CD4-positive, alpha-beta T cell treated with Interleukin-12 subunit alpha and Interleukin-12 subunit beta, for 1 hour (primary cell): ENCODE data around the gene GATAD2B.
"Not testable (repeated sequence)": the region's sequence is repeated elsewhere in the genome, so short reads cannot be mapped to it uniquely, and the experiment has no call there.

Source experiments
- DNase-seq: peaks from one replicate; pipeline ENCODE4 v3.0.0-alpha.2; 2020

The GATAD2B gene

DNA sequence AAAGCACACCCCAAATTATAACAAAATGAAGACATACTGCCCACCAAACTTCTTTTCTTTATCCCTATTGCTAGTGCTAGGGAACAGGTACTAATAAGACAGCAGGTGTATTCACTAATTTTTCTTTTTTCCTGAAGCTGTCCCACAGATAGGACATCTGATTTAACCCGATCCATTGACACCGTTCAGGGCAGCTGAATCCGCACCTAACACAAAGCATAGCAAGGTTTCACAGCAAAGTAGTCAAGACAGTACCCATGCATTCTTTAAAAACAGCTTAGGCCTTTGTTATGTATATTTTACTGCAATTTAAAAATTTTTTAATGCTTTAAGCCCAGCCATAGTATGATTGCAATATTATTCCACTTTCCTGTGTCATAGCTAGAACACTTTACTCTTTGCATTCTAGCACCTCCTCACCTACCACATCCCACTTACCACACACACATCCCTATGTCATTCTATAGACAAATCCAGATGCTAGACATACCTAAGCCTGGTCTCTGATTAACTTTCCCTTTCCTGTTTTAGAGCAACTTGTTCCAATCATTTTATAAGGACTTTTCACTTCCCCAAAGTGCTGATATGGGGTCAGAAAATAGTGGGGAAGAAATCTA lies 40.4 kb downstream of the GATAD2B start:
- DNase-seq, result no peak

DNA sequence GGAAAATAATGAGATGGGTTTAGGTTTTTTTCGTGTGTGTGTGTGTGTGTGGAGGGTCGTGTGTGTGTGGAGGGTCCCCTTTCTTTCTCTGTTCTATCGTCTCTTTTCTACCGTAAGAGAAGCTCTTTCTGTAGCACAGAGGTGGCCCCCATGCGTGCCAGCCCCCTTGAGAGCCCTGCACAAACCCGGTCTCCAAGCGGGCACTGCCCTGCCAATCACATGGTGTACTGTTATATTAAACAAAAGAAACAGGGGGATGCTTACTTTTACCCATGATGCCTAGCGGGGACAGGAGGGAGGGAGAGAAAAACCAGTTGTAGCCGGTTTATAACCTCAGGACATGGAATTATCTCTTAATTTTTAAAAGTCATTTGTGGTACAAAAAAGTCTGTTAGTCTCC lies 41.0 kb downstream of the GATAD2B start:
- no peak for DNase-seq

DNA sequence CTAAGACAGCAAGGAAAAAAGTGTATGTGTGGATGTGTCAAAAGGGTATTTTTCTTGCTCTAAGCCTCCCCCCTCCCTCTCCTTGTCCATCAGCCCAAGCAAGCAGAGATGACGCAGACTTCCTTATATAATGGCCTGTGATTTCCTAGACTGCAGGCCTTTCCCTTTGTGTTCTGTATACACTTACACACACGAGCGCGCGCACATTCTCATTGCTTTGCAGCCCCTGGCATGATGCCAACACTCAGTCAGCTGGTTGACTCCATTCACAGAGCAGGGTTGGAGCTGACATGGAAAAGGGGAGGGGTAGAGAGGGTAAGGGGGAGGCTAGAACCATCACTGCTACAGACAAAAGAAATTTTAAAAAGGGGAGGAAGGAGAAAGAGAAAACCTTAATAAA lies 41.8 kb downstream of the GATAD2B start:
- DNase-seq, result peak; percentile 9

DNA sequence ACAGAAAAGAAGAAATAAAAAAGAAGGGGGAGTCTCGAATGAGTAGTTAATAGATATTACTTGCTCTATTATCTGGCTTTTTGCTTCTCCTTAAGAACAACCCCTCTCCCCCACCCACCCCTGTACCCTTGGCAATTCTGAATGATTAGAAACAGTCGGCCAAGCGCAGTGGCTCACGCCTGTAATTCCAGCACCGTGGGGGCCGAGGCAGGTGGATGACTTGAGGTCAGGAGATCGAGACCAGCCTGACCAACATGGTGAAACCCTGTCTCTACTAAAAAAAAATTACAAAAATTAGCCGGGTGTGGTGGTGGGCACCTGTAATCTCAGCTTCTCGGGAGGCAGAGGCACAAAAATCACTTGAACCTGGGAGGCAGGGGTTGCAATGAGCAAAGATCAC lies 42.7 kb downstream of the GATAD2B start:
- DNase-seq, result no peak

DNA sequence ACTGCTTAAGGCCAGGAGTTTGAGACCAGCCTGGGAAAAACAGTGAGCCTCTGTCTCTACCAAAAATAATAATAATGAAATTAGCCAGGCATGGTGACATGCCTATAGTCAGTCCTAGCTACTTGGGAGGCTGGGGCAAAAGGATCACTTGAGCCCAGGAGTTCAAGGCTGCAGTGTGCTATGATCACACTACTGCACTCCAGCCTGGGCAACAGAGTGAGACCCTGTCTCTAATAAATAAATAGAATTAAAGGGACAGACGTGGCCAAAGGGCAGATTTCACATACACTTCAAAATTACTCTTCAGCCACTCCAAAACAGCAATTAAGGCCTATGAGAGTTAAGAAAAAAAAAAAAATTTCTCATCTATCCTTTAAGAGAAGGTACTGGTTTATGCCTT lies 45.7 kb downstream of the GATAD2B start:
- DNase-seq, result no peak

DNA sequence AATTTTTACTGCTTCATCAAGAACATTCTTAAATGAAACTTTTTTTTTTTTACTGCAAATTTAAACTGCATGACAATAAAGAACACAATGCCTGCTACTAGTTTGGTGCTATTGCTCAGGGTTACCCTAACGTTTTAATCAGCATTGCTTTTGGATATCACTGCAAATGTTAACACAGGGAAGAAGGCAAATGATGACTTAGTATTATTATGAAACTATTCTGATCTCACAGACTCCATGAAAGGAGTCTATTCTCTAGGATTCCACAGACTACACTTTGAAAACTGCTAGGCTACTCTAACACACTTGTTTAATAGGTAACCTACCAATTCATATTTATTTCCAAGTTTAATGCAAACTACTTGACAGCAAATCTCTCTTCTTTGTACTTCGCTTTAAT lies 49.8 kb downstream of the GATAD2B start:
- no peak for DNase-seq

DNA sequence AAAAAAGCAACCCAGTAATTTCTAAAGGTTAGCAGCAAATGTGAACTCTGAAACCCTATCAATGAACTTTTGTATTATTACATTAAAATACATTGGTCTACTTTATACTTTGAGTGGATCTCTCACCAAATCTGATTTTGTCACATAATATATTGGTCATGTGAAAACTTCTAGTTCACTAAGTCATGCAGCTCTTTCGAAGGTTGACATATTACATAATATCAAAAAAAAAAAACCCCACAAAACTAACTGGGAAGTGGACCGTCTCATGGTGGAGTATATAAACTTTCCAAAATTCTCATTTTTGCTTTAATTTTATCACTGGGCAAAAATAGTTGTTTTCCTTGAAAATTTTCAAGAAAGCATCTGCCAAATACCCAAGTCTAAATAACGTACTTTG lies 50.4 kb downstream of the GATAD2B start:
- DNase-seq, result no peak

DNA sequence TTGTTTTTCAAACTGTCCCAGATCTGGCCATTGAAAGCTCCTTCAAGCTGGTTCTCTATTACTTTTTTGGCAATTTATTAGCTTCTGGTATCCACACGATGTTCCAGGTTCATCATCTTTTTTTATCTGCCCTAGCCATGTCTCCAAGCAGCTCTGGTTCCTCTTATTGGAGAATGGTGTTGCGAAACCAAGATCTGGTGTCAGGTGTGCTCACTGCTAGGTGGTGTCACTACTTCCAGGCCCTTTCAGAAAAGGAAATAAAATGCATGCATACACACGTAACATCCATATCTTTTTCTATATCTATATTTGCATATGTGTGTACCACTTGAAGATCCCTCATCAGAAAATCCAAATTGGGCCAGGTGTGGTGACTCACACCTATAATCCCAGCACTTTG lies 53.3 kb downstream of the GATAD2B start:
- DNase-seq, result no peak

DNA sequence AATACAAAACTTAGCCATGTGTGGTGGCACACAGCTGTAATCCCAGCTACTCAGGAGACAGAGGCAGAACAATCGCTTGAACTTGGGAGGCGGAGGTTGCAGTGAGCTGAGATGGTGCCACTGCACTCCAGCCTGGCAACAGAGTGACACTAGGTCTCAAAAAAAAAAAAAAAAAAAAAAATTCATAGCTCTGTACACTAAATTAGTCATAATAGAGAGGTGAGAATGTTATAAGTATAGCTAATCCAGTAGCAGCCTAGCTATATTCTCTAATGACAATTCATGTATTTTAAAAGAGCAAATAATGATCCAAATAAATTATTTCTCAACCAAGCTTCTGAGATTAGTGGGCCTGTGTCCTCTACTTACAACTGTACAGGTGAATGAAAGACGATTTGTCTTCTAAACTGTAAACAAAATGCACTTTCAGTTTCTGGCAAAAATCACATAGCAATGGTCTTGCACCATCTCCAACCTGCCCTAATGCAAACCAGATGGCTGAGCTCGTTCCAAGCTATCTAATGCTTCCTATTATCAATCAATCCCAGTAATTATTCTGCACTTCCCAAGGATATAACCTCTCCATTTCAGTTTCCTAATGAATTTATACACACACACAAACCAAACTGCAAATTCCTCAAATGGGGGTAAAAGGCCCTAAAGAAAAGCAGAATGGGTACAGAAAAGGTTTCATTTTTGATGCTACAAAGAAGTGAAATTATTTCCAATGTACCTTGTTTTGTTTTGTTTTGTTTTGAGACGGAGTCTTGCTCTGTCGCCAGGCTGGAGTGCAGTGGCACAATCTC lies 56.5 kb downstream of the GATAD2B start:
- DNase-seq, result no peak

DNA sequence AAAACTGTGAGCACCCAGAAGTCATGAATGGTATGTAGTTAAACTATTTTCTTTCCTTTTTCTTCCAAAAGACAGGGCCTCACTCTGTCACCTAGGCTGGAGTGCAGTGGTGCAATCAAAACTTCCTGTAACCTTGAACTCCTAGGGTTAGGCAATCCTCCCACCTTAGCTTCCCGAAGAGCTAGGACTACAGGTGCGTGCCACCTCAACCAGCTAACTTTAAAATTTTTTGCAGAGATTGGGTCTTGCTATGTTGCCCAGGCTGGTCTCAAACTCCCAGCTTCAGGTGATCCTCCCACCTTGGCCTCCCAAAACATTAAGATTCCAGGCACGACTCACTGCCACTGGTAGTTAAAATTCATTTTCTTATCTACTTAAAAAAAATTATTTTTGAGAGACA lies 62.5 kb downstream of the GATAD2B start:
- no peak for DNase-seq

DNA sequence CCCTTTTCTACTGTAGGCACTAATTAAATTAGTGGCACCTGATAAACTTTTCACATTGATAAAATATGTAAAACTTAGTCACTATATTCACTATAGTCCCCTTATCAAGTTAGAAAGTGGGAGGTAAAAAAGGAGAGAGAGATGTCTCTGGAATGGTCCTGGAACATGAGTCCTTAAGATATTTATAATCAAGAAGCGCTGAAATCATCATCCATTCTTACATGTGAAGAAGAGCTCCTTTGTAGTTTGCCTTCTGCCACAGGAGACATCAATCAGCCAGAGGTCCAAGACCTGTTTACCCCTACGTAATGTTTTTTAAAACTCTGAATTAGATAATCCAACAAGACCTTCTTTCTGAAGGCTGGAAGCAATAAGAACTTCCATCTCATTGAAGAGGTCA lies 65.3 kb downstream of the GATAD2B start:
- DNase-seq, result no peak

DNA sequence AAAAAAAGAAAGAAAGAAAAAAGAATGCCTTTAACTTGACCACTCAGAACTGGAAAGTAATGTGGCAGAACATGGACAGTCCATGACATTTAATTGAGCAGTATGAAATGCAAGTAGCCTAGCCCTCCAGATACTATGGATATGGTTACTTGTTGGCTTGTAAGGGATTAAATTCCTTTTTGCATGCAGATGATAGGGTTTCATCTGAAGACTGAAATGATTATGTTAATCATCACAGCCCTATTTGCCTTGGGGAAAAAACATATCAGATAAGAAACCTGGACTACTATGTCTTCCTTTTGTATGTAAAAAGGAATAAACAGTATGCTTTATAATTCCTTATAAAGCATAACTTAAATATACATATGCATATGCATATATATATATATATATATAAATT lies 66.0 kb downstream of the GATAD2B start:
- no peak for DNase-seq

DNA sequence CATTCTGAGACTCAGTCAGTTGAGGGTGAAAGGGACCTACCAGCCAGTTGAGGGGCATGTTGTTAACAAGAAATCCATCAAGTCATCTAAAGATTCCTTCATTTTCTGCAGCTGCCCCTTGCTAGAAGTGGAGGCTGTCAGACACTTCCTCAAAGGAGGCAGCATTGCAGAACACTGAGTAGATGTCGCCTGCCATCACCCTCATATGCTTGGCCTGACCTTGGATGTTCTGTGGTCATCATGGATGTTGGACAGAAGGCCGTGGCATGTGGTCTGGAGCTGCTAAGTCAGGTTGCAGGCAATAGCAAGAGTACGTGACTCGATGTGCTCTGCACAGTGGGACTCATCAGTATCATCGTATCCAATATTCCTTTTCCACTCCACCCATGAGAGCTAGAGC lies 70.6 kb downstream of the GATAD2B start:
- no peak for DNase-seq

DNA sequence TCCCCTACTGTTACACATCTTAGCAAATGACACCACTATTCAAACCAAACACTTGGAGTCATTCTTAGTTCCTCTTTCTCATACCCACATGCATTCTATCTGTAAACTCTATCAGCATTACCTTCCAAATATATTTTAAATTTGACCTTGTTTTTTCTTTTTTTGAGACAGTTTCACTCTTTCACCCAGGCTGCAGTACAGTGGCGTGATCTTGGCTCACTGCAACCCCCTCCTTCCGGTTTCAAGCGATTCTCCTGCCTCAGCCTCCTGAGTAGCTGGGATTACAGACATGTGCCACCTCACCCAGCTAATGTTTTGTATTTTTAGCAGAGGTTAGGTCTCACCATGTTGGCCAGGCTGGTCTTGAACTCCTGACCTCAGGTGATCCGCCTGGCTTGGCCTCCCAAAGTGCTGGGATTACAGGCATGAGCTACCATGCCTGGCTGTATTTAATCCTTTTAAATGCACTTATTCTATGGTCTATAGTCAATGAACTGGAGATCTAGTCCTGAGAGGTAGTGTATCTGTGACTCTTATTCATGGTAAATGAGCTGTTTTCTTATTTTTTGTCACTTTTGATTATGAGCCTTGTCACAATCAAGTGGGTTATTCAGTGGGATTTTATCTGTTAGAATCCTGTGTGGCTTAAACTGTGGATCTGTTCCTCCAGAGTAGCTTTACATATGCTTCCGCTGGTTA lies 73.1 kb downstream of the GATAD2B start:
- DNase-seq, result peak; percentile 6

DNA sequence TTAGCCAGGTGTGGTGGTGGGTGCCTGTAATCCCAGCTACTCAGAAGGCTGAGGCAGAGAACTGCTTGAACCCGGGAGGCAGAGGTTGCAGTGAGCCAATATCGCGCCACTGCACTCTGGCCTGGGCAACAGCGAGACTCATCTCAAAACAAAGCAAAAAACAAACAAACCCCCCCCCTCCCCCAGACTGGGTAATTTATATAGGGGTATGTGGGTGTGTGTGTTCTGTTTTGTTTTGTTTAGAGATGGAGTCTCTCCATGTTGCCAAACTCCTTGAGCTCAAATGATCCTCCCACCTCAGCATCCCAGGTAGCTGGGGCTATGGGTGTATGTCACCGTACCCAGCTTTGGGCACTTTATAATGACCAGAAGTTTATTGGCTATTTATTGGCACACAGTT lies 74.0 kb downstream of the GATAD2B start:
- no peak for DNase-seq

DNA sequence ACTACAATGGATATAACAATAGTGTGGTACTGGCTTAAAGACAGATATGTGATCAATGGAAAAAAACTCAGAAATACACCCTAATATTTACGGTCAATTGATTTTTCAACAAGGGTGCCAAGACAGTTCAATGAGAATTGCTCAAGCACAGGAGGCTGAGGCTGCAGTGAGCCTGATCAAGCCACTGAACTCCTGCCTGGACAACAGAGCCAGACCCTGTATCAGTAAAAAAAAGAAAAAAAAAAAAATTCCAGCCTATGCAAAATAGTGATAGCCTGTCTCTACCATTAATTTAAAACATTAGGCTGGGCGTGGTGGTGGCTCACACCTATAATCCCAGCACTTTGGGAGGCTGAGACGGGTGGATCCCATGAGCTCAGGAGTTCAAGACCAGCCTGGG lies 77.6 kb downstream of the GATAD2B start:
- no peak for DNase-seq

DNA sequence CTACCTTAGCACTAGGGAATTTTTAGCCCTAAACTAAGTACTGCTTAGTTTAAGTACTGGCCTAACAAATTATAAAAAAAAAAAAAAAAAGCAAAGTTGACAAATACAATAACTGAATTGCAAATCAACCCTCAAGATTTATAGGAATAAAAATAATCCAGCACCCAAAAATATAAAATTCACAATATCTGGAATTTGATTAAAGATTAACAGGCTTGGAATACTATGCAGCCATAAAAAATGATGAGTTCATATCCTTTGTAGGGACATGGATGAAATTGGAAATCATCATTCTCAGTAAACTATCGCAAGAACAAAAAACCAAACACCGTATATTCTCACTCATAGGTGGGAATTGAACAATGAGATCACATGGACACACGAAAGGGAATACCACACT lies 78.4 kb downstream of the GATAD2B start:
- DNase-seq, result not testable (repeated sequence)

DNA sequence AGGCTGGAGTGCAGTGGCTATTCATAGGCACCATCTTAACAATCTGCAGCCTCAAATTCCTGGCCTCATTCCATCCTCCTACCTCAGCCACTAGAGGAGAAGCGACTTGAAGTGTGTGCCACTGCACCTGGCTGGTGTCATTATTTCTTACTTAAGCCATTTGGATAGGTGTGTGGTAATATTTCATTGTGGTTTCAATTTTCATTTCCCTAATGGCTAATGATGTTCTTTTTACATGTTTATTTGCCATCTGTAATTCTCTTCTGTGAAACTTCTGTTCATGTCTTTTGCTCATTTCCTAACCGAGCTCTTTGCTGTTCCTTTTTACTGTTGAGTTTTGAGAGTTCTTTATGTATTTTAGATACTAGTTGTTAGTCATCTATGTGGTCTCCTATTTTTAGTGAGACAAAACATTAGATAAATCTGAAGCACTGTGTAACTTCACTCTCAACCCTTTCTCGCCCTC lies 80.7 kb downstream of the GATAD2B start:
- DNase-seq, result no peak

DNA sequence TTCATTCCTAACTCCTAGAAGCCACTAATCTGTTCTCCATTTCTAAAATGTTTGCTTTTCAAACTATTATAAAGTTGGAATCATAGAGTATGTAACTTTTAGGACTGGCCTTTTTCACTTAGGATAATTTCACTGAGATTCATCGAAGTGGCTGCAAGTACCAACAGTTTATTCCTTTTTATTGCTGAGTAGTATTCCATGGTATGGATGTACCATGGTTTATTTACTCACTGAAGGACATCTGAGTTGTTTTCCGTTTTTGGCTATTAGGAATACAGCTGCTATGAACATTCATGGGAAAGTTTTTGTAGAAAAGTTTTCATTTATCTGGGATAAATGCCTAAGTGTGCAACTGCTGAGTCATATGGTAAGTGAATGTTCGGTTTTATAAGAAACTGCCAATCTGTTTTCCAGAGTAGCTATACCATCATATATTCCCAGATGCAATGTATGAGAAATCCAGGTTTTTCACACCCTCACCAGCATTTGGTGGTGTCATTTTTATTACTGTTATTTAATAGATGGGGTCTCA lies 81.2 kb downstream of the GATAD2B start:
- no peak for DNase-seq

DNA sequence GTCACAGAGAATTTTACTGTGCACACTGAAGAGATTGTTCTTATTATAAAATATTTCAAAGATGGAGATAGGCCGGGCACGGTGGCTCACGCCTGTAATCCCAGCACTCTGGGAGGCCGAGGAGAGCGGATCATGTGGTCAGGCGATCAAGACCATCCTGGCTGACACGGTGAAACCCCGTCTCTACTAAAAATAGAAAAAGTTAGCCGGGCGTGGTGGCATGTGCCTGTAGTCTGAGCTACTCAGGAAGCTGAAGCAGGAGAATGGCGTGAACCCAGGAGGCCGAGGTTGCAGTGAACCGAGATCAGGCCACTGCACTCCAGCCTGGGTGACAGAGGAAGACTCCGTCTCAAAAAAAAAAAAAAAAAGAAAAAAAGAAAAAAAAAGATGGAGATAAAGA lies 82.0 kb downstream of the GATAD2B start:
- not testable (repeated sequence) for DNase-seq

DNA sequence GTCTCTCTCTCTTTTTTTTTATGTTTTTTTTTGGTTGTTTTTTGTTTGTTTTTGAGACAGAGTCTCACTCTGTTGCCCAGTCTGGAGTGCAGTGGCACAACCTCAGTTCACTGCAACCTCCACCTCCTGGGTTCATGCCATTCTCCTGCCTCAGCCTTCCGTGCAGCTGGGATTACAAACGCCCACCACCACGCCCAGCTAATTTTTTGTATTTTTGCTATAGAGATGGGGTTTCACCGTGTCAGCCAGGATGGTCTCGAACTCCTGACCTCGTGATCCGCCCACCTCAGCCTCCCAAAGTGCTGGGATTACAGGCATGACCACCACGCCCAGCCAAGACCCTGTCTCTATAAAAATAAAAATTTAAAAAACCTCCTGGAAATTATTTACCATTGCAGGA lies 88.8 kb downstream of the GATAD2B start:
- not testable (repeated sequence) for DNase-seq

DNA sequence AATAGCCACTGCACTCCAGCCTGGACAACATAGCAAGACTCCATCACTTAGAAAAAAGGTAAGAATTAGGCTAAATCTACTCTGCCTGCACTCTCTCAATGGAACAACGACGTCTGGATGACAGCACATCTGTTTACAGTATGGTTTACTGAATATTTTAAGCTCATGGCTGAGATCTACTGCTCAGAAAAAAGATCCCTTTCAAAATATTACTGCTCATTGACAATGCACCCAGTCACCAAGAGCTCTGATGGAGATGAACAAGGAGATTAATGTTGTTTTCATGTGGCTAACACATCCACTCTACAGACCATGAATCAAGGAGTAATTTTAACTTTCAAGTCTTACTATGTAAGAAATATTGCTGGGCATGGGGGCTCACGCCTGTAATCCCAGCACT lies 89.6 kb downstream of the GATAD2B start:
- DNase-seq, result no peak

DNA sequence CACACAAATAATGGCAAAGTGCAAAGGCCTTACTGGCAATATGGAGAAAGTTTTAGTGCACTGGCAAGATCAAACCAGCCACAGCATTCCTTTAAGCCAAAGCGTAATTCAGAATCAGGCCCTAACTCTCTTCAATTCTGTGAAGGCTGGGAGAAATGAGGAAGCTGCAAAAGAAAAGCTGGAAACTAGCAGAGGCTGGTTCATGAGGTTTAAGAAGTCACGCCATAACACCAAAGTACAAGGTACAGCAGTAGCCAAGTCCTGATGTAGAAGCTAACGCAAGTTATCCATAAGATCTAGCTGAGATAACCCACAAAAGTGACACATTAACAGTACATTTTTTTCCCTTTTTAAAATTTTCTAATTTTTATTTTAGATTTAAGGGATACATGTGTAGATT lies 90.5 kb downstream of the GATAD2B start:
- no peak for DNase-seq

DNA sequence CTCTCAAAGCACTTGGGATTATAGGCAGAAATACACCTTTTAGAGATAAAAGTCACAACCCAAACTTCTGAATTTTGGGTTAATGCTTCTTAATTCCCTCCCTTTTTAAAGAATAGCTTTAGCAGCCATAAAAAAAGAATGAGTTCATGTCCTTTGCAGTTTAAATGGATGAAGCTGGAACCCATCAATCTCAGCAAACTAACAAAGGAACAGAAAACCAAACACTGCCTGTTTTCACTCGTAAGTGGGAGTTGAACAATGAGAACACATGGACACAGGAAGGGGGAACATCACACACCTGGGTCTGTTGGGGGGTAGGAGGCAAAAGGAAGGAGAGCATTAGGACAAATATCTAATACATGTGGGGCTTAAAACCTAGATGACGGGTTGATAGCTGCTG lies 91.7 kb downstream of the GATAD2B start:
- DNase-seq, result no peak
